ENCODE data around the gene DLX4.

- TF ChIP-seq ZNF232 (CRISPR knock-in tag; IDR thresholded peaks at IDR 0.05) (no peak), GTF2I (CRISPR knock-in tag; conservative IDR thresholded peaks at IDR 0.05) (no peak)
These were observed 17.7 kb downstream of the DLX4 start for GRCh38 chr17:49986396-49987289.
